GM21619 (cell line): Measurements from ENCODE around the gene CHD9NB.
A peak's percentile ranks its signal among the peaks of the same experiment; 100 is the strongest.
"Not testable (repeated sequence)": the region's sequence is repeated elsewhere in the genome, so short reads cannot be mapped to it uniquely, and the experiment has no call there.

ENCODE experiments used
- ATAC-seq: cut with Tn5 transposase; IDR thresholded peaks from one replicate; pipeline ENCODE4 v1.9.1; 2021; ENCODE audit not compliant: unreplicated experiment

The CHD9NB gene

DNA sequence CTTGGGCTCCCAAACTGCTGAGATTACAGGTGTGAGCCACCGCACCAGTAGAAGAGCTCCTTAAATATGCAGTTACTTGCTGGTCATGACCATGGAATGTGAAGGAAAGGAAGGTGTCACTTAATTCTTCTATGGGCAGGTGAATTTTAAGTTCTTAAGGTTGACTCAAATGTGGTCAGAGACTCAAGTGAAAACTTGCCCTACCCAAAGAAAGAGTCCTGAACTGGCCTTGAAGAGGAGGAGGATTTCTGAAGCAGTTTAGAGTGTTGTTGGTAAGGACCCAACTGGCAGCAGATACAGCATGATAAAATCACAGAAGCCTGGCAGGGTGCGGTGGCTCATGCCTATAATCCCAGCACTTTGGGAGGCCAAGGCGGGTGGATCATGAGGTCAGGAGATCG, 31.4 kb upstream of the CHD9NB start:
- ATAC-seq = no peak

DNA sequence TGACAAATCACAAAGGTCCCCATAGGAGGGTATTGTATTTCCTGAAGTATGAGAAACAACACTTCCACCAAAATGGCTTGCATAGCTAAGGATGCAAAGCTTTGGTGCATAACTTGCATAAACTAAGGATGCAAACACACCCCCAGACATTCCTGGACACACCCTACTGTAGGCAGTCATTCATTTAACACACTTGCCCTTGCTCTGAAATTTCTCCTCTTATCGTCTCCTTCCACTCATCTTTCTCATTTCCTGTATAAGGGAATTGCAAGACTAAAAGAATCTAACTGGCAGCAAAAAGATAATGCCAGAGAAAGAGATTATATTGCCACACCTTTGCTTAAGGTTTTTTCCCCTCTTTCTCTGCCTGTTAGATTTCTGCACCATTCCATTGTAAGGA, 30.4 kb upstream of the CHD9NB start:
- ATAC-seq = no peak

DNA sequence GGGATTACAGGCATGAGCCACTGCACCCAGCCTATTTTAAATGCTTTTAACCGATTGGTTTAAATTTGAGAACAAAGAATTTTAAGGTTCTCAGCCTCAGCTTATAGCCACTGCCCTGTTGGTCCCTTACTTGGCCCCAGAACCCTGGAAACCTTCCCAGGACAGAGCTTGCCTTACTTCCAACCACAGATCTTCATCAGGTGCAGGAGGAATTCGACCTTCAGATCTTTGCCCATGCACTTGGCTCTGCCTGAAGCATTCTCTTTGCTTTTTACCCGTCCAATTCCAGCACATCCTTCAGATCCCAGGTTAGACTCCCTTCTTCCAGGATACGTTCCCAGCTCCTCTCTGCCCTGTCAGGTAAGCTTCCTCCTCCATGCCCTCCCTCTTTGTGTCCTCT, 29.8 kb upstream of the CHD9NB start:
- ATAC-seq = no peak

DNA sequence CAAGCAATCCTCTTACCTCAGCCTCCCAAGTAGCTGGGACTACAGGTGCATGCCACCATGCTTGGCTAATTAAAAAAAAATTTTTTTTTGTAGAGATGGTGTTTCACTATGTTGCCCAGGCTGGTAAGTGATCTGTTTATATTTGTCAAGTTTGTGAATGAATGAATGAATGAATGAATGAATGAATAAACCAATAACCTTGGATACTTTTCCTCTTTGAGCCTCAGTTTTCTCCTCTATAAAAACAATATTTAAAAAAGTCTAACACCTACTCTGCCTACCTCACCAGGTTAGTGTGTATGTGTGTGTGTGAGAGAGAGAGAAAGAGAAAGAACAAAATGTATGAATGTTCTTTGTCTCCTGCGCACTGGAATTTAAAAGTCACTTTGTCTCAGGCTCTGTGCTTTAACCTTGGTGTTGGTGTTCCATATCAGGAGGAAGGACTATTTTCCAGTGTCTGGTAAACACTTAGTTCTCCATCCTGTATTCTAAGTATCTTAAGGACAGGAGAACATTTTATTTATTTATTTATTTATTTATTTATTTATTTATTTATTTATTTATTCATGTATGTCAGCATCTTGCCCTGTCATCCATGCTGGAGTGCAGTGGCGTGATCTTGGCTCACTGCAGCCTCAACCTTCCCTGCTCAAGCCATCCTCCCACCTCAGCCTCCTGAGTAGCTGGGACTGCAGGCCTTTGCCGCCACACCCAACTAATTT, 29.1 kb upstream of the CHD9NB start:
- no peak for ATAC-seq

DNA sequence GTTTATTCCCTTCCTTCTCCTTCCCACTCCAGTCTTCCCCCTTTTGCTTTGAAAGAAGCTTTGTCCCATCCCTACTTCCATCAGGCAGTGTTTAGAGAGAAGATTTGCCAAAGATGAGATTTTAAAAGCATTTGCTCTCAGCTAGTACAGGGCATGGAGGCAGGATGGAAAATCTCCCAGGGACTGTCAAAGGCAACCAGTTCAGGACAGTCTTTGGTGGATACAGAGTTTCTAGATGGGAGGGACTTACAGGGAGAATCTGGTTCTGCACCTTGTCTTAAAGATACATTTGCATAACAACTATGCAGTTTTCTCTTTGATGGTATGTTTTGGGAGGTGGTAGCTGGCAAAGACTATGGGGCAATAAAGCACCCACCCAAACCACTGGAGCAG, 28.3 kb upstream of the CHD9NB start:
- no peak for ATAC-seq

DNA sequence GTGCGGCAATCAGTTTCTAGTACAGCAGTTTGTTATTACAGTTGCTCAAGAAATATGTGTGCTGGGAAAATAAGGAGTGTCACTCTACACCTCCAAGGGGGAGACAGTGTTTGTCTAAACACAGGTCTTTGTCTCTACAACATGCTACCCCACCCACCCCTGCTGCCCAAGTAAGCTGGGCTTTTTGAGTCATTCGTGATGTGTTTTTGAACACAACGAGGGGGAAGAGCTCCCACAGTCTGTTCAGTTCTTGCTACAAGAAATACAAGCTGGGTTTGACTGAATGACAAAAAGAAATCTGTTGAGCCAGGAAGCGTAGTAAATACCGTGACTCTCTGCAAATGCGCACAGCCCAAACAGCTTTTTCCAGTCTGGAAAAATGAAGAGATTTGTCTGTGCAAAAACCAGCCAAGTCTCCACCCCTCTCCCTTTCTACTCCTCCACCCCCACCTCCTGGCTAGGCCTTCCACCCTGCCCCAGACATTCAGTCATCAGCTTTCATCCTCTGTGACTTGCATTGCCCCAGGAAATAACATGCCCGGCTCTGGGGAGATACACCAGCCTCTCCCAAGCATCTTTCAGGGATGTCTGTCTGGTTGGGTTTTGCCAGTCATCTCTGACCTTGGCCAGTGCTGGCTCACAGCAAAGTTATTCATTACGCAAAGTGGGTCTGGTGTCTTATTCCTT, 27.8 kb upstream of the CHD9NB start:
- ATAC-seq = no peak

DNA sequence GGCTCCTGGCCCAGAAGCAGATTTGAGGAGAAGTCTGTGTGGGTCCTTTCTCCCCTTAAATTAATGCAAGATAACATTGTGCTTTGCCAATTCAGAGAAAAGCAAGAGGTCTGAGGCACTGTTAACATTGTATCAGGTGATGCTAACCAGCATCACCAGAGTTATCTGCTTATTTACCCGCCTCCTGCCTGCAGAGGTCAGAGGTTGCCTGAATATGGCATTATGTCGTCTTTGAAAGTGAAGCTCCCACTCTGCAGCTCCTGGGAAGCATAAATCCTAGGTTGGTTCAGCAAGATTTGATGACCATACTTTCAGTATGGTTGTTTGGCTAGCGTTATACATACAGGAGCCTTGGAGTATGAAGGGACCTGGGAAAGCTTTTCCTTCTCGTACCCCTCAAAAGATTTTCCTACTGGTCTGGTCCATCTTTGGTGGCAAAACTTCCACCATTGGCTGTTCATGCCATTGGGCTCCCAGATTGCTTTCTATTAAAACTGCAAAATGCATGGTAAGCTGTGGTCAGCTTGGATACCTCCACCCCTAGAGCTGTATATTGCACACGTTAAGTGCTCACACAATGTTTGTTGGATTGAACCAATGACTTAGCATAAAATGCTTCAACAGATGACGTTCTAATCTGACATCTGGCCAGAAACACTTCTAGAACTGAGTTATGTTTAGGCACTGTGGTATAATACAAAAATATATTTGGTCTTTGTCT, 26.2 kb upstream of the CHD9NB start:
- no peak for ATAC-seq

DNA sequence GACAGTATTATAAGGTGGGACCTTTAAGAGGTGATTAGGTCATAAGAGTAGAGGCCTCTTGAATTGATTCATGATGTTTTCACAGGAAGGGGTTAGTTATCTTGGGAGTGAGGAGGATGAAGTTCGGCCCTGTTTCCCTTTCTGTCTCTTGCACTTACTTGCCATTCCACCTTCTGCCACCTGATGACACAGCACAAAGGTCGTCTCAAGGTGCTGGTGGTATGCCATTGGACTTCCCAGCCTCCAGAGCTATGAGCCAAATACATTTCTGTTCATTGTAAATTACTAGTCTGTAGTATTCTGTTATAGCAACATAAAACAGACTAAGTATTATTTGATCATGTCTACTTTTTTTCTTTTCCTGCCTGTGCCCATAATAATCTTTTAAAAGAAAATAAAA, 25.6 kb upstream of the CHD9NB start:
- ATAC-seq = no peak

DNA sequence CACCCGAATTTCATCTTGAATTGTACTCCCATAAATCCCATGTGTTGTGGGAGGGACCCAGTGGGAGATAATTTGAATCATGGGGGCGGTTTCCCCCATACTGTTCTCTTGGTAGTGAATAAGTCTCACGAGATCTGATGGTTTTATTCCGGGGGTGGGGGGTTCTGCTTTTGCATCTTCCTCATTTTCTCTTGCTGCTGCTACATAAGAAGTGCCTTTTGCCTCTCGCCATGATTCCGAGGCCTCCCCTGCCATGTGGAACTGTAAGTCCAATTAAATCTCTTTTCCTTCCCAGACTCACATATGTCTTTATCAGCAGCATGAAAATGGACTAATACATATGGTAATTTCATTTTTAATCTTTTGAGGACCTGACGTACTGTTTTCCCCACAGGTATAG, 22.8 kb upstream of the CHD9NB start:
- ATAC-seq = not testable (repeated sequence)

DNA sequence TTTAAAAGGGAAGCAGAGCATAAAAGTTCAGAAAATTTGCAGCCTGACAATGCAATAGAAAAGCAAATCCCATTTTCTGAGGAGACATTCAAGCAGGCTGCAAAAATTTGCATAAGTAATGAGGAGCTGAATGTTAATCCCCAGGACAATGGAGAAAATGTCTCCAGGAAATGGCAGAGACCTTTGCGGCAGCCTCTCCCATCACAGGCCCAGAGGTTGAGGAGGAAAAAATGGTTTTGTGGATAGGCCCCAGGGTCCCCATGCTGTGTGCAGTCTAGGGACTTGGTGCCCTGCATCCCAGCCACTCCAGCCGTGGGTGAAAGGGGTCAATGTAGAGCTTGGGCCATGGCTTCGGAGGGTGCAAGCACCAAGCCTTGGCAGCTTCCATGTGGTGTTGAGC, 21.6 kb upstream of the CHD9NB start:
- ATAC-seq = not testable (repeated sequence)

DNA sequence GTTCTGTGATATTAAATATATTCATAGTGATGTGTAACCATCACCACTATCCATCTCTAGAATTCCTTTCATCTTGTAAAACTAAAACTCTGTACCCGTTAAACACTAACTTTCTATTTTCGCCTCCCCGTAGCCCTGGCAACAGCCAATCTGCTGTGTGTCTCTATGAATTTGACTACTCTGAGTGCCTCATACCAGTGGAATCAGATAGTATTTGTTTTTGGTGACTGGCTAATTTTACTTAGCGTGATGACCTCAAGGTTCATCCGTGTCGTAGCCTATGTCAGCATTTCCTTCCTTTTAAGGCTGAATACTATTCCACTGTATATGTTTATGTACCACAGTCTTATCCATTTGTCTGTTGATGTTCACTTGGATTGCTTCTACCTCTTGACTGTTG, 20.3 kb upstream of the CHD9NB start:
- ATAC-seq = no peak

DNA sequence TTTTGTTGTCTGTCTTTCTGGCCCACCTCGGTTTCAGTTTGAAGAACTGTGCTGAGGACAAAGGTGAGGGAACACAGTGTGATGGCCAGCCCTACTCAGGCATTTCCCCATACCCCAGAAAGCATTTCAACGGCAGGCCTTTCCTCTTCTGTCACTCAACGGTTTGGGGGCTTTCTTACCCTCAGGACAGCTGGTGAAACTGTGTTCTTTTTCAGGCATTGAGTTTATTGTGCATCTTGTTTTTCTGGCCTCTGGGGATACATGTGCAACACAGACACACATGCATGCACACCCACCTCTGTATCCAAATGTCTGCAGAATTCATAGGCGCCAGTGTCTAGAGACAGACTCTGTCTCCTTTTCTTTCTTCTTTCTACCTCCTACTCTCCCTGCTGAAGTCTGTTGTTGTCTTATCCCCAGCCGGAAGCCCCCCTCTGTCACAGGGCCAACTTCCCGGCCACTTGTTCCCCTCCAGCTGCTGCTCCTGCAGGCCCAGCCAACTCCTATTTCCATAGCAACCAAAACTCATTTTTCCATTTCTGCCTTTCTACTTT, 19.1 kb upstream of the CHD9NB start:
- peak; percentile 57 for ATAC-seq

DNA sequence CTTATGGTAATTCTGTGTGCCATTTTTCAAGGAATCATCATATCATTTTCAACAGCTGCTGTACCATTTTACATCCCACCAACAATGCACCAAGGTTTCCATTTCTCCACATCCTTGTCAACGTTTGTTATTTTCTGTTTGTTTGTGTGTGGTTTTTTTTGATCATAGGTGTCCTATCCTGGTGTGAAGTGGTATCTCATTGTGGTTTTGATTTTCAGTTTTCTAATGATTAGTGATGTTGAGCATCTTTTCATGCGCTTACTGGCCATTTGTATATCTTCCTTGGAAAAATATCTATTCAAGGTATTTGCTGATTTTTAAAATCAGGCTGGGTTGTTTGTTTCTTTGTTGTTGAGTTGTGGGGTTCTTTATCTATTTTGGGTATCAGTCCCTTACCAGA, 17.1 kb upstream of the CHD9NB start:
- ATAC-seq = no peak

DNA sequence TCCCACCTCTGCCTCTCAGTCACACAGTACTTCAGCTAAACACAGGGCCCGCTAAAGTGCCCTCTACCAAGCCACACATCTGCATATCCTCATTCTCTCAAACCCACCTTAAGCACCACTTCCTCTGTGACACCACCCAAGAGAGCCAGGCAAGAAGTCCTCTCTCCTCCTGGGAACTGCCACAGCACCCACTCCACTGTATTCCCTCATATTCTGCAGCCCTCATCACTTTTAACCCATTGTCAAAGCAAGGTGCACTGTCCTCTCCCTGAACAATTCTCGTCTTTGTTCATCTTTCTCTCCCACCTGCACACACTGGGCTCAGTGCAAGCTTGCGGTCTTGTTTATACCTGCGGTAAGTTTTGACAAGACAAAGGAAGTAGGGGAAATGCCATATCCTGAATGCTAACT, 15.7 kb upstream of the CHD9NB start:
- peak; percentile 53 for ATAC-seq

DNA sequence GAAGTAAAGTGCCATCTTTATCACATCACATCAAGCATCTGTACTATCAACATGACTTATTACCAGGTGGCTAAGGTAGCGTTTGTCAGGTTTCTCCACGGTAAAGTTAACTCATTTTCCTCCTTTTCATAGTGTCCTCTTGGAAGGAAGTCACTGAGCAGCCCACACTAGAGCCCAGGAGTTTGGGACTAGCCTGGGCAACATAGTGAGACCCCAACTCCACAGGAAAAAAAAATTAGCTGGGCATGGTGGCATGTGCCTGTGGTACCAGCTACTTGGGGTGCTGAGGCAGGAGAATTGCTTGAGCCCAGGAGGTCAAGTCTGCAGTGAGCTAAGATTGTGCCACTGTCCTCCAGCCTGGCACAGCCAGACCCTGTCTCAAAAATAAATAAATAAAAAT, 15.0 kb upstream of the CHD9NB start:
- ATAC-seq = no peak

DNA sequence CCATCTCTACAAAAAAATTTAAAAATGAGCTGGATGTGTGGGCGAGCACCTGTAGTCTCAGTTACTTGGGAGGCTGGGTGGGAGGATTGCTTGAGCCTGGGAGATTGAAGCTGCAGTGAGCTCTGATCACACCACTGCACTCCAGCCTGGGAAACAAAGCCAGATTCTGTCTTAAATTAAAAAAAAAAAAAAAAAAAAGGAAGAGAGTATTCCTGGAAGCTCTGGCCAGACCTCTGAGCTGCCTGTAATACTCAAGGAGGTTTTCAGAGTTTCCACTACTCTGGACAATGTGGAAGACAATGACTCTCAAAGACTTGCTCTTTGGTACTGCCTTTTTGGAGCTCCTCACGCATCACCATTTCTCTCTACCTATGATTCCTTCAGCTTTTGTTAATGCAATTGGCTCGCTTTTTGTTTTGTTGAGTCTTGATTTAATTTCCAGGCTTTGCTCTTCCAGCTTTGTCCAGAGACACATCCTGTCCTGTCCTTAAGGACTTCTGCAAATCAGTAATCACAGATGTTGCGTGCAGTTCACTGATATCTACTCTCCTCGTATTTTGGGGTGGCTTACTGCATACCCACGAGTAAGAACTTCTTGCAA, 12.9 kb upstream of the CHD9NB start:
- ATAC-seq = no peak

DNA sequence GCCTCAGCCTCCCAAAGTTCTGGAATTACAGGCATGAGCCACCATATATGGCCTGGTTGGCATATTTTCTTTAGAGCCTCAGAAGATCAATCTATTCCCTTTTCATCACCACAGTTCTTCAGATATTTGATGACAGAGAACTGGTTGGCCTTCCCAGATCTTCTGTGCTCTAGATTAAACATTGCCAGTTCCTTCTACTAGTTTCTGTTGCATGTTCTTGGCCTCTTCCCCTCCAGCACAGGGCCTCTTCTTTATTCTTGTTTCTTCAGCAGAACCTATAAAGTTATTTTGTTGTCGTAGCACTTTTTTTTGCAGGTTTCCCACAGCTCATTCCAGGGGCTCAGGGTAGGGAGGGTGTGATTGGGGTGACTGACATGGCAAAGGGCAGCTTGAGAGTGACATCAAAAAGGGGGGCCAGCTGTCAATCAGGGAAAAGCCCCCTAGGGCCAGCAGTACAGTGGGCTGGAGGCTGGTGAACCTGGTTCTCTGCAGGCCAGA, 11.4 kb upstream of the CHD9NB start:
- ATAC-seq = no peak

DNA sequence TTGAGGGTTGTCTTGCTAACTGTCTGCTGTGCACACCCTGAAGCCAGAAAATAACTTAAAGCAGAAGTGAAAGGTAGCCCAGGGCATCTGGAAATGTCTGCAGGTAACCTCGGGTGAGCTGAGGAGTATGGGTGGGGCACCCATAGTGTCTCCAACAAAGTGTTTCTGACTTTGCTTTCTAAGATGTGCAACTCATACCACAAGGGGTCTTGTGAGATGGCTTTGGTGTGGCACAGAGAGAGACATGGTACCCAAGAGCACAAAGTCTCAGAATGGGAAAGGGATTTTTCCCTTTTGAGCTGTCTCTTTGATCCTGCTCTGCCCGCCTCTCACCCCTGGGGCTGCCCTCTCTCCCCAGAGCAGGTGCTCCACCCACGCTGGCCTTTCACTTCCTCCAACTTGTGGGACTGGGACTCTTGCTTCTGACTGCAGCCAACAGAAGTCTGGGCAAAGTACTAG, 9.0 kb upstream of the CHD9NB start:
- peak; percentile 81 for ATAC-seq

DNA sequence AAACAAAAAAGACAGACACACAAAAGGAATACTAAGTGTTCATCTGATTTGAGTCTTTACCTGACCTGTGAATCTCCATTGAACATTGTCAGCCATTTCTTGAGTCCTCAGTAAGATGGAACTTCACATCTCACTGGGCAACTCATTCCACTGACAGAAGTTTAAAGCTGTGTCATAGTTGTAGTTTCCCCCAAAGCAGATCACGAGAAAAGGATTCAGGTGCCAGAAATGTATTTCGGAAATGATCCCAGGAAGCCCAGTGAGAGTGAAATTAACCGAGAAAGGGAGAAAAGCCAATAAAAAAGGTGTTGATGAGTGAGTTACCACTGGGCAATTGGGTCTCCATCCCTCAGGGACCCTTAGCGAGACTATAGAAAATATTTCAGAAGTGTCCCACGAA, 8.6 kb upstream of the CHD9NB start:
- ATAC-seq = peak; percentile 16

DNA sequence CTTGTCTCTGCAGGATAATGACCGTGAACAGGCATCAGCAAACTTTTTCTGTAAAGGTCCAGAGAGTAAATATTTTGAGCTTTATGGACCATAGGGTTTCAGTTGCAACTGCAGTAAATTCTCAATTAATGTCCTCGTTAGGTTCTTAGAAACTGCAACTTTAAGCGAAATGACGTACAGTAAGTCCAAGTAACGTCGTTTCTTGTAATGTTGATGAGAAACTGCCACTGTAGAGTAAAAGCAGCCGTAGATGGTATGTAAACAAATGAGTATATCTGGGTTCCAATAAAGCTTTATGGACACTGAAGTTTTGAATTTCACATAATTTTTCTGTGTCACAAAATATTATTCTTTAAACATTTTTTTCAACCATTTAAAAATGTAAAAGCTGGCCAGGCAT, 7.0 kb upstream of the CHD9NB start:
- ATAC-seq = no peak

DNA sequence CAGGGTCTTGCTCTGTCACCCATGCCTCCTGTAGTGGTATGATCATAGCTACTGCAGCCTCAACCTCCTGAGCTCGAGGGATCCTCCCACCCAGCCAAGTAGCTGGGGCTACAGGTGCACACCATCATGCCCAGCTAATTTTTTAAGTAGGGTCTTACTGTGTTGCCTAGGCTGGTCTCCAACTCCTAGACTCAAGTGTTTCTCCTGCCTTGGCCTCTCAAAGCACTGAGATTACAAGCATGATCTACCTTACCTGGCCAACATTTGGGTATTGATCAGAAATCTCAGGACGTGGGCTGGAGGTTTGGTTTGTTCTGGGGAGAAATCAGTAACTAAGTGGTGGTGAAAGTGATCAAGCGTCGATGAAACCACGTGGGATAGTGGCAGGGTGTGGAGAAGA, 6.2 kb upstream of the CHD9NB start:
- no peak for ATAC-seq
